Measurements from ENCODE around the gene CYTIP. TPM values are rescaled to one million over a fixed set of nuclear protein-coding genes. Genes with fewer than 3 reads are reported as not detected.
"Not testable (repeated sequence)": the region's sequence is repeated elsewhere in the genome, so short reads cannot be mapped to it uniquely, and the experiment has no call there.

CYTIP gene
- total and polyA plus RNA-seq, 7 donors: 0.21 to 2.3 (median 0.48) TPM

GRCh38 chr2:157413326-157414035, 30.4 kb downstream of the CYTIP start:
- TF ChIP-seq CTCF (IDR thresholded peaks at IDR 0.05): no peak
- intact Hi-C loops (cut with DNase I): no loop called here
- DNase-seq (no peak), ATAC-seq (no peak)
- no peak overlapping the region for H3K27ac ChIP-seq
- H3K36me3 ChIP-seq (ENCODE audit: insufficient read depth in 1 of 2, low read depth in 1 of 2): no peaks in the 10 kb centered on the region
- no peaks in the 10 kb centered on the region for H3K9me3 ChIP-seq
- 65 to 70% (median 68%) methylated on average over 4 of the region's 4 CpGs for WGBS, 3 donors
- no peak overlapping the region for H3K4me3 ChIP-seq
- H3K27me3 ChIP-seq (ENCODE audit: insufficient read depth in 3 of 3, low read length in 2 of 3): peaks cover 0 to 1% (median 0%) of the 10 kb centered on the region in 3 donors
- no peaks in the 10 kb centered on the region for H3K4me1 ChIP-seq

DNA sequence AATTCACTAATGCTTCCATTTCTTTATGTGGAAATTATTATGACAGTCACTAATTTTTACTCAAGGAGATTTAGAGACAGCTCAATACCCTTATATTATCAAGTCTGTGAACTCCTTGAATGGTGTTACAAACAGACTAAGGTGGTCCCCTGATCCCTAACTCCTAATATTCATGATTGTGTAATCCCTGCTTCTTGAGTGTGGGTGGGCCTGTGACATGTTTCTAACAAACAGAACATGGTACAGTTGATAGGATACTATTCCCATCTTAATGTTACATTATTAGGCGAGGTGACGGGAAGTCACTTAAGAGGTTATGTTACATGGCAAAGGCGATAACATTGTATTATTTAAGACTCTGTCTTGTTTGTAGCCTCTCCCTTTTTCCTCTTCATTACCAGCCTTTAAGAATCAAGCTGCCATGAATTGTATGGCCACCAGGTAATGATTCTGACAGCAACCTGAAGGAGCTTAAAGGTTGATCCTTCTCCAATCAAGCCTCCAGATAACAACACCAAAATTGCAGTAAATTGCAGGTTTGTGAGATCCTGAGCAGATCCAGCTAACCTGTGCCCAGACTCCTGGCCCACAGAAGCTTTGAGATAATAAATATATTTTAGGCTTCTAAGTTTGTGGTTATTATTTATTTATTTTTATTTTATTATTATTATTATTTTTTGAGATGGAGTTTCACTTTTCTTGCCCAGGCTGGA, 32.1 kb downstream of the CYTIP start:
- Histone ChIP-seq H3K36me3 (ENCODE audit: insufficient read depth in 1 of 2, low read depth in 1 of 2) (no peaks in the 10 kb centered on the region), H3K4me3 (no peak overlapping the region), H3K27ac (no peak overlapping the region), H3K9me3 (no peaks in the 10 kb centered on the region), H3K27me3 (ENCODE audit: insufficient read depth in 3 of 3, low read length in 2 of 3) (no peaks in the 10 kb centered on the region), H3K4me1 (no peaks in the 10 kb centered on the region)
- ATAC-seq (no peak), DNase-seq (no peak)
- TF ChIP-seq CTCF (IDR thresholded peaks at IDR 0.05): no peak
- WGBS, 3 donors: 92 to 97% (median 93%) methylated on average over 3 of the region's 3 CpGs
- intact Hi-C loops (cut with DNase I): no loop called here

GRCh38 chr2:157405398-157405797, 38.5 kb downstream of the CYTIP start:
- ATAC-seq; H3K4me1 ChIP-seq; H3K27me3 ChIP-seq (ENCODE audit: insufficient read depth in 3 of 3, low read length in 2 of 3); H3K4me3 ChIP-seq; intact Hi-C loops (cut with DNase I); H3K27ac ChIP-seq; H3K36me3 ChIP-seq (ENCODE audit: insufficient read depth in 1 of 2, low read depth in 1 of 2); DNase-seq; H3K9me3 ChIP-seq: not testable (repeated sequence)

DNA sequence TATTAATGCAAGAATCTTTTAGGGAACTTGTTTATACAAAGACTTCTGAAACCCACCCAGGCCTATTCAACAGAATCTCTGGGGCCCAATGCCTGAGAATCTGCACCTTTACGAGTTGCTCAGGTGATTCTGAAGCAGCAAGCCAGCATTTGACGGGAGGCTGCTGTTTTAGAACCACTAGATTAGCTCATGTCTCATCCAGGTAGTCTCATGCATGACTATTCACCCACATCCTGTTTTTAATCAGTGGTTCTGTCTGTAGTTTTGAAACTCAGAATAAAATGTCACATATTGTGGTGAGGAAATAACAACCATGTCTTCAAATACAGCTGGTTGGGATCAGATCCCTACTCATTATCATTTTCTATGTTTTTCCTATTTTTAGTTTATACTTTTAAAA, 39.5 kb downstream of the CYTIP start:
- WGBS, 3 donors: 76 to 83% (median 80%) methylated on average over 2 of the region's 2 CpGs
- Histone ChIP-seq H3K27ac (no peak overlapping the region), H3K4me3 (no peak overlapping the region), H3K9me3 (no peaks in the 10 kb centered on the region), H3K36me3 (ENCODE audit: insufficient read depth in 1 of 2, low read depth in 1 of 2) (no peaks in the 10 kb centered on the region), H3K4me1 (no peaks in the 10 kb centered on the region), H3K27me3 (ENCODE audit: insufficient read depth in 3 of 3, low read length in 2 of 3) (no peaks in the 10 kb centered on the region)
- ATAC-seq: no peak
- TF ChIP-seq CTCF (IDR thresholded peaks at IDR 0.05): no peak
- intact Hi-C loops (cut with DNase I): no loop called here
- DNase-seq: no peak

GRCh38 chr2:157402801-157403485, 40.9 kb downstream of the CYTIP start:
- intact Hi-C loops (cut with DNase I); H3K9me3 ChIP-seq; H3K36me3 ChIP-seq (ENCODE audit: insufficient read depth in 1 of 2, low read depth in 1 of 2); H3K4me3 ChIP-seq; H3K27ac ChIP-seq; ATAC-seq; H3K27me3 ChIP-seq (ENCODE audit: insufficient read depth in 3 of 3, low read length in 2 of 3); DNase-seq; H3K4me1 ChIP-seq: not testable (repeated sequence)
- WGBS, 3 donors: 82 to 86% (median 86%) methylated on average over 15 of the region's 15 CpGs
